Right lobe of liver (tissue), 6 donors: ENCODE results near the gene CD4. TPM values are rescaled to one million over a fixed set of nuclear protein-coding genes. Genes with fewer than 3 reads are reported as not detected.
A peak's percentile ranks its signal among the peaks of the same experiment; 100 is the strongest.

Source experiments
- ATAC-seq, 4 donors: fragments of 200-7000 bp; cut with Tn5 transposase; one replicate each; pipeline ENCODE4 v1.9.1; 2020; ENCODE audit warnings: mild to moderate bottlenecking in 4 of 4, moderate library complexity in 4 of 4
- DNase-seq, 3 donors: peaks; one replicate each; pipeline ENCODE4 v3.0.0-alpha.2; 2020
- H3K27ac ChIP-seq, 3 donors: fragments of 200-600 bp; one replicate each; pipeline ENCODE4 v1.8.0; 2022
- H3K27me3 ChIP-seq, 2 donors: fragments of 200-600 bp; one replicate each; pipeline ENCODE4 v1.8.0; 2022
- H3K36me3 ChIP-seq, 4 donors: fragments of 200-600 bp; sonication (generic) in 1 of 4; one replicate each; pipeline versions ENCODE4 v1.5.1 to v1.8.0; 2017 to 2022; ENCODE audit warnings: control low read depth in 1 of 4
- H3K4me1 ChIP-seq, 4 donors: fragments of 200-600 bp; sonication (generic) in 1 of 4; one replicate each; pipeline versions ENCODE4 v1.5.1 to v1.8.0; 2017 to 2022; ENCODE audit warnings: control low read depth in 1 of 4
- H3K4me3 ChIP-seq, 3 donors: fragments of 200-600 bp; one replicate each; pipeline ENCODE4 v1.8.0; 2022
- H3K9me3 ChIP-seq, 4 donors: fragments of 200-600 bp; sonication (generic) in 1 of 4; one replicate each; pipeline versions ENCODE4 v1.5.1 to v1.8.0; 2017 to 2022; ENCODE audit warnings: control low read depth in 1 of 4
- CTCF ChIP-seq, 4 donors: fragments of 200-600 bp in 3 of 4; fragments of 450-650 bp in 1 of 4; IDR thresholded peaks; one replicate each; pipeline versions ENCODE4 v1.5.1 to v1.8.0; 2016 to 2022; ENCODE audit warnings: antibody characterized with exemption in 4 of 4, mild to moderate bottlenecking in 2 of 4
- POLR2A ChIP-seq: fragments of 450-650 bp; IDR thresholded peaks from one replicate; pipeline ENCODE4 v1.6.1; 2017; ENCODE audit warnings: antibody characterized with exemption, mild to moderate bottlenecking
- WGBS: methylation state at CpG from one replicate; pipeline ENCODE4 v1.1.6; 2018; ENCODE audit warnings: low coverage, low lambda C conversion rate; ENCODE audit not compliant: insufficient coverage; ENCODE audit errors: missing lambda C conversion rate; 5-methylcytosine and 5-hydroxymethylcytosine counted together
- intact Hi-C, 2 donors: fragments of 100-400 bp; cut with DNase I; formaldehyde crosslinking; loops; one replicate each; pipeline versions ENCODE4 v1.11.2 to v1.14.1; 2022
- total RNA-seq, 6 experiments: library from RNA; depleted of rRNA in 2 of 6; stranded (reverse); fragments of >200 nt in 2 of 6; fragmentation: NEBNext Ultra II Directional in 3 of 6; extraction: Animal tissue kit (Norgen Biotek cat#: 25700) in 3 of 6; gene quantifications; one replicate each; pipeline versions ENCODE4 v1.1.0 to v1.2.4, GENCODE V29; 2016 to 2023
- donor health status: DM: no; HTN: yes; CAD: no.
- donor health status: DM: no; HTN: no; CAD: no.
- donor health status: DM: no; HTN: no; CAD: no.
- donor health status: DM: no; HTN: yes; CAD: no.
- donor health status: DM: no; HTN: yes; CAD: no.

The CD4 gene
- total RNA-seq, 6 experiments from 2014 or later = 10.0 to 41.6 (median 28.1) TPM

GRCh38 chr12:6826734-6827436 lies 37.6 kb downstream of the CD4 start:
- H3K36me3 ChIP-seq = no peaks in the 10 kb centered on the region
- no peaks in the 10 kb centered on the region for H3K27me3 ChIP-seq
- H3K4me3 ChIP-seq = no peak overlapping the region
- 73% methylated on average over 6 of the region's 22 CpGs for WGBS
- H3K27ac ChIP-seq = no peak overlapping the region
- H3K4me1 ChIP-seq = peaks cover 0 to 7% (median 0%) of the 10 kb centered on the region in 4 donors
- intact Hi-C loops = loop anchor here in 1 of 2 donors (5.0 kb wide), 1 partner anchor 95 kb away; no protein-coding TSS in a partner anchor
- ATAC-seq (no peak), DNase-seq (no peak)
- H3K9me3 ChIP-seq = no peaks in the 10 kb centered on the region
- no peak for TF ChIP-seq POLR2A

GRCh38 chr12:6827437-6827911 lies 38.1 kb downstream of the CD4 start:
- no peak overlapping the region for H3K27ac ChIP-seq
- no peak overlapping the region for H3K4me3 ChIP-seq
- TF ChIP-seq POLR2A = no peak
- no peak for TF ChIP-seq CTCF (IDR thresholded peaks at IDR 0.05)
- no peaks in the 10 kb centered on the region for H3K27me3 ChIP-seq
- H3K36me3 ChIP-seq = no peaks in the 10 kb centered on the region
- peak; percentile 41 to 53 (median 48) for ATAC-seq
- peak in 1 of 3 donors; percentile 69 for DNase-seq
- intact Hi-C loops = loop anchor here in 1 of 2 donors (5.0 kb wide), 1 partner anchor 95 kb away; no protein-coding TSS in a partner anchor
- WGBS = 15% methylated on average over 6 of the region's 8 CpGs
- H3K4me1 ChIP-seq = peaks cover 0 to 5% (median 0%) of the 10 kb centered on the region in 4 donors
- no peaks in the 10 kb centered on the region for H3K9me3 ChIP-seq

- peaks cover 0 to 5% (median 0%) of the 10 kb centered on the region in 4 donors for H3K4me1 ChIP-seq
- H3K27me3 ChIP-seq = no peaks in the 10 kb centered on the region
- H3K27ac ChIP-seq = no peak within 1 kb of the TSS
- DNase-seq (peak in 1 of 3 donors; percentile 32), ATAC-seq (peak in 1 of 4 donors; percentile 35)
- no peaks in the 10 kb centered on the region for H3K9me3 ChIP-seq
- no peak for TF ChIP-seq POLR2A
- peak in 1 of 4 donors; percentile 25 for TF ChIP-seq CTCF (IDR thresholded peaks at IDR 0.05)
- 2% methylated on average over 30 of the region's 60 CpGs for WGBS
- intact Hi-C loops = loop anchor here in 1 of 2 donors (5.0 kb wide), 1 partner anchor 96 kb away; no protein-coding TSS in a partner anchor
- H3K4me3 ChIP-seq = peak within 1 kb of the TSS; percentile 47 to 58 (median 51)
- H3K36me3 ChIP-seq = no peaks in the 10 kb centered on the region
Measured at GRCh38 chr12:6827982-6828780, 38.9 kb downstream of the CD4 start, which contains the start of gene P3H3. Gene P3H3 (plus strand): TSS chr12:6828407. CDS start chr12:6828441, 34 bp downstream.

- intact Hi-C loops = loop anchor here in 1 of 2 donors (5.0 kb wide), 1 partner anchor 97 kb away; no protein-coding TSS in a partner anchor
- Histone ChIP-seq H3K4me3 (peak overlapping the region; percentile 47 to 58 (median 51)), H3K36me3 (no peaks in the 10 kb centered on the region), H3K4me1 (peaks cover 0 to 5% (median 0%) of the 10 kb centered on the region in 4 donors), H3K27ac (no peak overlapping the region), H3K9me3 (no peaks in the 10 kb centered on the region), H3K27me3 (no peaks in the 10 kb centered on the region)
- WGBS = 3% methylated on average over 27 of the region's 71 CpGs
- peak in 1 of 3 donors; percentile 25 for DNase-seq
- no peak for TF ChIP-seq POLR2A
- no peak for TF ChIP-seq CTCF (IDR thresholded peaks at IDR 0.05)
- ATAC-seq = peak in 1 of 4 donors; percentile 3
Measured at GRCh38 chr12:6828781-6829535, 39.6 kb downstream of the CD4 start.
